Raji (cell line): ENCODE data around the gene MCRIP2.

ENCODE experiments used
- POLR2A ChIP-seq: IDR thresholded peaks from 2 replicates; pipeline ENCODE4 v1.6.1; 2011; ENCODE audit warnings: low read depth, low read length, control low read depth; ENCODE audit not compliant: insufficient read depth

Gene MCRIP2

GRCh38 chr16:647173-647902 is 5.7 kb downstream of the MCRIP2 start:
- TF ChIP-seq POLR2A: peak; percentile 32; the same call in 1 of the 2 replicates

- TF ChIP-seq POLR2A: peak; percentile 35; the same call in 1 of the 2 replicates
These were observed 6.6 kb downstream of the MCRIP2 start for GRCh38 chr16:648071-648780.

GRCh38 chr16:648781-649589 is 7.4 kb downstream of the MCRIP2 start, which contains the start of gene WDR90:
Gene WDR90, plus strand, starts transcription at chr16:649365. Its CDS starts 52 bp downstream, at chr16:649417.
- TF ChIP-seq POLR2A: peak; percentile 82

- no peak for TF ChIP-seq POLR2A
These were observed 8.0 kb downstream of the MCRIP2 start for GRCh38 chr16:649631-650030.

GRCh38 chr16:651844-652243 is 10.2 kb downstream of the MCRIP2 start:
- no peak for TF ChIP-seq POLR2A

GRCh38 chr16:652454-653305 is 11.1 kb downstream of the MCRIP2 start:
- TF ChIP-seq POLR2A: no peak

- TF ChIP-seq POLR2A: no peak
These were observed 12.4 kb downstream of the MCRIP2 start for GRCh38 chr16:654034-654433.

GRCh38 chr16:657487-657886 is 15.9 kb downstream of the MCRIP2 start:
- no peak for TF ChIP-seq POLR2A

- no peak for TF ChIP-seq POLR2A
These were observed 17.3 kb downstream of the MCRIP2 start for GRCh38 chr16:658679-659571.

GRCh38 chr16:659618-660017 is 18.0 kb downstream of the MCRIP2 start:
- TF ChIP-seq POLR2A: no peak

- TF ChIP-seq POLR2A: no peak
These were observed 18.5 kb downstream of the MCRIP2 start for GRCh38 chr16:660132-660458.

GRCh38 chr16:660459-661183 is 19.0 kb downstream of the MCRIP2 start:
- TF ChIP-seq POLR2A: no peak

- no peak for TF ChIP-seq POLR2A
These were observed 19.7 kb downstream of the MCRIP2 start for GRCh38 chr16:661184-661821.
